Measurements from ENCODE around the gene SRCIN1.
"Not testable (repeated sequence)": the region's sequence is repeated elsewhere in the genome, so short reads cannot be mapped to it uniquely, and the experiment has no call there.

Gene SRCIN1

DNA sequence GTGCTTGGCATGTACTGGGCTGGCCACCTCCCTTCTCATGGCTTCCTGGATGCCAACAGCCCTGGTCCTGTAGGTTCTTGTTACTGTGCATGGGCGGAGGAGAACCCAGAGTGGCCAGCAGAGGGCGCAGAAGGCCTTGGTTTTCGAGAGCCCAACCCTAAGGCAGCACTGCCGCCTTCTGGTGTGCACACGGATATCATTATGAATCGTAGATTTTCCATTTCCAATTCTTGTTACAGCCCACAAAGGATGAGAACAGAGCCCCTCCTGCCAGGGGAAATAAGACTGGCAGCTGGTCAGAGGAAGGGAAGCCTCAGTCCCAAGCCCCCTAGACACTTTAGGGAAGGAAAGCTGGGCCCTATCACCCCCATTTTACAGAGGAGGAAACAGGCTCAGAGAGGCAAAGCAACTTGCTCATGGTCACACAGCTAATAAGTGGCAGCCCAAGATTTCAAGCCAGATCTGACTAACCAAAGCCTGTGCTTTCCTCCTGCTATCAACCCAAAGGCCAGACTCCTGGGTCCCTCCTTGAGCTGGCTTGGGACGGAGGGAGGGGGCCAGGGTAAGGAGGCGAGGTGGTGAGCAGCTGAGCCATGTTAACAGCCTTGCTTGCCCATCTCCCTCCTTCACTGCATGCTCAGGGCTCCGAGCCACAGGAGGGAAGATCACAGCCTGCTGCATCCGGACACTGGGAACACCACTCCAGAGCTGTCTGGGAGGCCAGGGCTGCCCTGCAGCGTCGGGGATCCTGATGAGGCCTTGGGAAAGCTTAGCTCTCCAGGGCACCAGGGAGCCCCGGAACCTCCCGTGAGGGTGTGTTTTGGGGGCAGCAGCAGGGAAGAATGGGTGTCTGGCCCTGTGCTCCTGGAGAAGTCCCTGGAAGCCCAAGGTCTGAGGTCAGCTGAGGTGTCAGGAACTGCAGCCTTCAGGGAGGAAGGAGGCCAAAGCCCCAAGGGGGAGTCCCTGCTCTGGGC lies 113.4 kb downstream of the SRCIN1 start:
- H3K4me3 ChIP-seq (ENCODE audit: low read depth, low read length), result not testable (repeated sequence)
- peak; percentile 93 for DNase-seq (ENCODE audit: low read depth)
- TF ChIP-seq, protein P1, sequence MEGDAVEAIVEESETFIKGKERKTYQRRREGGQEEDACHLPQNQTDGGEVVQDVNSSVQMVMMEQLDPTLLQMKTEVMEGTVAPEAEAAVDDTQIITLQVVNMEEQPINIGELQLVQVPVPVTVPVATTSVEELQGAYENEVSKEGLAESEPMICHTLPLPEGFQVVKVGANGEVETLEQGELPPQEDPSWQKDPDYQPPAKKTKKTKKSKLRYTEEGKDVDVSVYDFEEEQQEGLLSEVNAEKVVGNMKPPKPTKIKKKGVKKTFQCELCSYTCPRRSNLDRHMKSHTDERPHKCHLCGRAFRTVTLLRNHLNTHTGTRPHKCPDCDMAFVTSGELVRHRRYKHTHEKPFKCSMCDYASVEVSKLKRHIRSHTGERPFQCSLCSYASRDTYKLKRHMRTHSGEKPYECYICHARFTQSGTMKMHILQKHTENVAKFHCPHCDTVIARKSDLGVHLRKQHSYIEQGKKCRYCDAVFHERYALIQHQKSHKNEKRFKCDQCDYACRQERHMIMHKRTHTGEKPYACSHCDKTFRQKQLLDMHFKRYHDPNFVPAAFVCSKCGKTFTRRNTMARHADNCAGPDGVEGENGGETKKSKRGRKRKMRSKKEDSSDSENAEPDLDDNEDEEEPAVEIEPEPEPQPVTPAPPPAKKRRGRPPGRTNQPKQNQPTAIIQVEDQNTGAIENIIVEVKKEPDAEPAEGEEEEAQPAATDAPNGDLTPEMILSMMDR (conservative IDR thresholded peaks at IDR 0.05; ENCODE audit: low read depth, low read length), result peak; percentile 73

DNA sequence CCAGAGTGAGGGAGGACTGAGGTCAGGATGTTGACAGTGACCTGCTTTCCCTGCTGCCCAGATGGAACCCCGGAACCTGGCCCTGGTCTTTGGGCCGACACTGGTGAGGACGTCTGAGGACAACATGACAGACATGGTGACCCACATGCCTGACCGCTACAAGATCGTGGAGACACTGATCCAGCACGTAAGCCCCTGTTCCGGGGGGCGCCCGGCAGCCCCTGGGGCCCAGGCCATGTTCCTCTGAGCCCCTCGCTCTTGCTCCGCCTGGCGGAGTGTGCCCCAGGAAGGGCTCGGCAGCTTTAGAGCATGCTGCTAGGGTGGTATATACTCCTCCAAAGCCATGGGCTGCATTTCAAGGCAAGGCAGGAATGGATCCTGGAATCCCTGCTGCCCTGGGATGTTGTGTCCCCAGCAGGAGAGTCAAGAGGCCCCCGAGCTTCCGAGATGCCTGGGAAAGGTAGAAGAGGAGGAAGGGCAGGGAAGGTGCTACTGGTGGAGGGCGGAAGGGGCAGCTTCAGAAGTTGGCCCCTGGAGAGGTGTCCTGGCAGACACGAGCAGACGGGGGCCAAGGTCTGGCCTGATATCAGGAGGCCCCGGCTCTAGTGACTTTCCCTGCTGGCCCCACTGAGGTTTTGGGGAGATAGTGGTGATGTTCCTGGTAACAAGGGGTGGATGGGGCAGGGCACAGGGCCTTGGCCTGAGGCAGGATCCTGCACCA lies 114.2 kb downstream of the SRCIN1 start:
- H3K4me3 ChIP-seq (ENCODE audit: low read depth, low read length); DNase-seq (ENCODE audit: low read depth): not testable (repeated sequence)

DNA sequence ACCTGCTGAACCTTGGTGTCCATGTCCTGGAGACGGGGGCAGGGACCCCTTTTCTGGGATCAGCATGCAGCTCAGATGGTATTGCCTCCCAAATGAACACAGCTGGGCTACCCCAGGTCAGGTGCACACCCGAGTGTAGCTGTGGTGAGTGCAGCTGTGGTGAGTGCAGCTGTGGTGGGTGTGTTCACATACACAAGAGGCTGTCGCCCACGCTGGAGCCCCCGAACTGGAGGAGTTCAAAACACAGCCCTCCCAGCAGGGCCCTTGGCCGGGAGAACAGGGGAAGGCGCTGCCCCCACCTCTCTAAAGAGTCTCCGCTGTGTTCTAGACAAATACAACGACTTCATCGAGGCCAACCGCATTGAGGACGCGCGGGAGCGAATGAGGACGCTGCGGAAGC lies 116.0 kb downstream of the SRCIN1 start:
- not testable (repeated sequence) for H3K4me3 ChIP-seq (ENCODE audit: low read depth, low read length); DNase-seq (ENCODE audit: low read depth)

DNA sequence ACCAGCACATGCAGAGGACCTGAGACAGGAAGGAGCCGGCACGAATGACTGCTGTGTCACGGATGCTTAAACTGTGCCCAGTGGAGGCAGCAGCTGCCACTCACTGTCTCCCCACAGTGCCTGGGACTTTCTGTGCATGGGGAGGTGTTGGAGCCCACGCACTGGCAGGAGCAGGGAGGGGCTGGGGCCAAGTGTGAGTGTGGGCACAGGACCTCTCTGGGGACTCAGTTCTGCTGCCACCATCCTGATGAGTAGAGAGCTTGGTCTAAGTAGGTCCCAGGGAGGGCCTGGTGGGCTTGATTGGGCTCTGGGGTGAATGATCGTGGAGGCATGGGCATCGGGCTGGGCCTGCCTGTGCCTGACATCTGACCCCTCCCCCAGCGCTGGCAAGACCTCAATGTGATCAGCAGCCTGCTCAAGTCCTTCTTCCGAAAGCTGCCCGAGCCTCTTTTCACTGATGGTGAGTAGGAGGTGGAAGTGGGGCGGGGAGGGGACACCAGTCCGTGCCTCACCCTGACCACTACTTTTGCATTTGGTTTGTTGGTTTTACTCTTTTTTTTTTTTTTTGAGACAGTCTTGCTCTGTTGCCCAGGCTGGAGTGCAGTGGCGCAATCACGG lies 120.0 kb downstream of the SRCIN1 start:
- not testable (repeated sequence) for H3K4me3 ChIP-seq (ENCODE audit: low read depth, low read length); DNase-seq (ENCODE audit: low read depth)

DNA sequence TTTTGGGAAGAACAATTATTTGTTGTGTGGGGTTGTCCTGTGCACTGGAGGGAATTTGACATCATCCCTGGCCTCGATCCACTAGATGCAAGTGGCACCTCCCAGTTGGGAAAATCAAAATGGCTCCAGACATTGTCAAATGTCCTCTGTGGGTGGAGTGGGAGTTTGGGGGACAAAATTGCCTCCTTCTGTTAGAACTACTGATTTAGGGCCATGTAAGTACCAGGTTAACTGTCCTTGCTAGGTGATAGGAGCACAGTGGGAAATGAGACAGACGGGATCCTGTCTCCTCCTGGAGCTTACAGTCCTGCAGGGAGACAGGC lies 120.6 kb downstream of the SRCIN1 start:
- no peak overlapping the region for H3K4me3 ChIP-seq (ENCODE audit: low read depth, low read length)
- no peak for DNase-seq (ENCODE audit: low read depth)
- TF ChIP-seq, protein P1 (conservative IDR thresholded peaks at IDR 0.05; ENCODE audit: low read depth, low read length), result no peak

DNA sequence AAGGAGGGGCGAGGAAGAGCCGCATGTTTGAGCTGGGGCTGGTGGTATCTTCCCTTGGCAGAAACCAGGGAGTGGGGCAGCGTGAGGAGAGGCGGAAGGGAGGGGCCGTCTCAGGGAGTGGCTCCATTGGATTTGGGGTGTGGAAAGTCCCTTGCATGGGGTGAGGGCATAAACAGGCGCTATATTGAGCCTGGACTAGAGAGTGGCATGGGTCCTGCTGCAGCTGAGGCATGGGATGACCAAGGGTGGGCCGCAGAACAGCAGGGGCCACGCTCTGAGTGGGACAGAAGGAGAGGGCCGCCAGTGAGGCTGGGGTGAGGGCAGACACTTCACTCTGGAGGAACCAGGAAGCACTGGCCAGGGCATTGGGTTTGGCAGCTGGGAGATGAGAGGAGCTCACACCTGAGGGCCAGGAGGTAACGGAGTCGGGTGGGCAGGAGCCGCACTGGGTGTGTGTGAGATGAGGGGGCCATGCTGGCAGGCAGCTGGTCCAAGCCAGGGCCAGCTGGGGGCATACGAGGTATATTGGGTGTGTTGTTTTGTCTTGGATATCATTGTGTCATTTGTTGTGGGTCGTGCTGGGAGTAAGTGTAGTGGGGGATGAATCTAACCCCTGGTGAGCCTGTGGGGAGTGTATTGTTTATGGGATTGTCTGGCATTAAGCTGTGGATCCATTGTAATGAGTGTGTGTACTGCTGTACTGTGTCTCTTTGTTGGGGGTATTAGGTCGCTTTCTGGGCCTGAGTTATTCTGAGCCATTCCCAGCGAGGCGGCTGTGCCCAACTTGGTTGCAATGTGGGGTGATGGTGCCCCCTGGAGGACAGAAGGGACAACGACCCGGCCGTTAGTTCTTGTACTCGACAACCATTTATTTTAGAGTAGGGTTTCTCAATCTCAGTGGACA lies 121.3 kb downstream of the SRCIN1 start:
- DNase-seq (ENCODE audit: low read depth), result peak; percentile 74
- TF ChIP-seq, protein P1 (conservative IDR thresholded peaks at IDR 0.05; ENCODE audit: low read depth, low read length), result peak; percentile 80
- not testable (repeated sequence) for H3K4me3 ChIP-seq (ENCODE audit: low read depth, low read length)

DNA sequence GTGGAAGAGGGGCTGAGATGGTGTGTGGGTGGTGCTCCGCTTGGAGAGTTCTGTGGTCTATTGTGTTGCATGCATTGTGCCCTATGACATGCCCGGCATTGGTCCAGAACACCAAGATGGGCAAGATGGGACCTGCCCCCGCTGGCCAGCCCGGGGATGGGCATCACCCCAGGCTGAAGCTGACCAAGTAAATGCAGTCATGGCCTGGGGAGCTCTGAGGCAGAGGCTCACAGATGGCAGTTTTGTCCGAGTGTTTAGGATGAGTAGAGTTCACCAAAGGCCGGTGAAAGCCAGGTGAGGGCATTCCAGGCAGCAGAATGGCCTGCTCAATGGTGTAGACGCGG lies 123.1 kb downstream of the SRCIN1 start:
- DNase-seq (ENCODE audit: low read depth), result not testable (repeated sequence)

DNA sequence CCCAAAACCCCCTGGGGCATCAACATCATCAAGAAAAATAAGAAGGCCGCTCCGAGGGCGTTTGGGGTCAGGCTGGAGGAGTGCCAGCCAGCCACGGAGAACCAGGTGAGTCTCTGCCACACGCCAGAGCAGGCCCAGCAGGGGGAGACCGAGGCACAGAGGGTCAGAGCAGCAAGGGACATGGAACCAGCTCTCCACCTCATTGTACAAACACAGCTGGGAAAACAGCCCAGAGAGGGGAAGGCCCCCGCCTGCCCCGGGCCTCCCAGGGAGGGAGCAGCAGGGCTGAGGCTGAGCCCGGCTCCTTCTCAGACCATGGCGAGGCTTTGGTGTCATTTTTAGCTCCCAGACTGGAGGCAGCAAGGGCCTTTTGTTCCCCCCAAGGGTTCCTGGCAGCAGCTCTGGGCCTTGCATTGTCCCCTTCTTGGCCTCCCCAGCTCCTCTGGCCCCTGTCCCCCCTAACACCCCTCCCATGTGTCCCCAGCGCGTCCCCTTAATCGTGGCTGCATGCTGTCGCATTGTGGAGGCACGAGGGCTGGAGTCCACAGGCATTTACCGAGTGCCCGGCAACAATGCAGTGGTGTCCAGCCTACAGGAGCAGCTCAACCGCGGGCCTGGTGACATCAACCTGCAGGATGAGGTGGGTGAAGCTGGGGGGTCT lies 123.6 kb downstream of the SRCIN1 start:
- DNase-seq (ENCODE audit: low read depth), result peak; percentile 55
- TF ChIP-seq, protein P1 (conservative IDR thresholded peaks at IDR 0.05; ENCODE audit: low read depth, low read length), result peak; percentile 16
- H3K4me3 ChIP-seq (ENCODE audit: low read depth, low read length), result not testable (repeated sequence)

More for the DNA sequence above, 123.1 kb downstream of the SRCIN1 start:
- not testable (repeated sequence) for H3K4me3 ChIP-seq (ENCODE audit: low read depth, low read length)

All from choroid plexus epithelial cell (primary cell).